ENCODE results near the gene NFE2L1. TPM values are rescaled to one million over a fixed set of nuclear protein-coding genes. Genes with fewer than 3 reads are reported as not detected.

NFE2L1 gene
- total RNA-seq, 4 donors from 2014 or later: 622 to 1,180 (median 1,000) TPM

DNA sequence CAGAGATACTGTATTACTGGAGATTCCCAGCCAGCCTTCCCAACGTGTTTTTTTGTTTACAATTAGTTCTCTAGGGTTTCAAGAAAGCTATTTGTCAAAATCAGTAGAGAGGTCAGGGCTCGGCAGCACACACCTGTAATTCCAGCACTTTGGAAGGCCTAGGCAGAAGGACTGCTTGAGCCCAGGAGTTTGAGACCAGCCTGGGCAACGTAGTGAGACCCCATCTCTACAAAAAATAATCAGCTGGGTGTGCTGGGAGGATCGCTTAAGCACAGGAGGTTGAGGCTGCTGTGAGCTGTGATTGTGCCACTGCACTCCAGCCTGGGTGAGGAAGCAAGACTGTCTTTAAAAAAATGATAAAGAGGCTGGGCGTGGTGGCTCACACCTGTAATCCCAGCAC is 33.7 kb downstream of the NFE2L1 start:
- Histone ChIP-seq H3K27ac (no peak overlapping the region), H3K27me3 (no peaks in the 10 kb centered on the region), H3K36me3 (no peaks in the 10 kb centered on the region), H3K4me1 (peaks cover 0 to 7% of the 10 kb centered on the region in 2 donors), H3K9me3 (no peaks in the 10 kb centered on the region), H3K4me3 (no peak overlapping the region)
- intact Hi-C loops (cut with DNase I; ENCODE audit: low total_unique reads) (no loop called here), in situ Hi-C loops (cut with MboI; ENCODE audit: low sequenced_read_pairs in 4 of 4) (loop anchor here in 3 of 4 donors (5.0 to 10.0 kb wide), 3 partner anchors 45 to 55 kb away; no protein-coding TSS in a partner anchor)
- no peak for DNase-seq
- TF ChIP-seq, protein P1, sequence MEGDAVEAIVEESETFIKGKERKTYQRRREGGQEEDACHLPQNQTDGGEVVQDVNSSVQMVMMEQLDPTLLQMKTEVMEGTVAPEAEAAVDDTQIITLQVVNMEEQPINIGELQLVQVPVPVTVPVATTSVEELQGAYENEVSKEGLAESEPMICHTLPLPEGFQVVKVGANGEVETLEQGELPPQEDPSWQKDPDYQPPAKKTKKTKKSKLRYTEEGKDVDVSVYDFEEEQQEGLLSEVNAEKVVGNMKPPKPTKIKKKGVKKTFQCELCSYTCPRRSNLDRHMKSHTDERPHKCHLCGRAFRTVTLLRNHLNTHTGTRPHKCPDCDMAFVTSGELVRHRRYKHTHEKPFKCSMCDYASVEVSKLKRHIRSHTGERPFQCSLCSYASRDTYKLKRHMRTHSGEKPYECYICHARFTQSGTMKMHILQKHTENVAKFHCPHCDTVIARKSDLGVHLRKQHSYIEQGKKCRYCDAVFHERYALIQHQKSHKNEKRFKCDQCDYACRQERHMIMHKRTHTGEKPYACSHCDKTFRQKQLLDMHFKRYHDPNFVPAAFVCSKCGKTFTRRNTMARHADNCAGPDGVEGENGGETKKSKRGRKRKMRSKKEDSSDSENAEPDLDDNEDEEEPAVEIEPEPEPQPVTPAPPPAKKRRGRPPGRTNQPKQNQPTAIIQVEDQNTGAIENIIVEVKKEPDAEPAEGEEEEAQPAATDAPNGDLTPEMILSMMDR (IDR thresholded peaks at IDR 0.05 in 4 of 5, conservative IDR thresholded peaks at IDR 0.05 in 1 of 5): no peak
- no peak for TF ChIP-seq POLR2A (IDR thresholded peaks at IDR 0.05)
- ATAC-seq: no peak

DNA sequence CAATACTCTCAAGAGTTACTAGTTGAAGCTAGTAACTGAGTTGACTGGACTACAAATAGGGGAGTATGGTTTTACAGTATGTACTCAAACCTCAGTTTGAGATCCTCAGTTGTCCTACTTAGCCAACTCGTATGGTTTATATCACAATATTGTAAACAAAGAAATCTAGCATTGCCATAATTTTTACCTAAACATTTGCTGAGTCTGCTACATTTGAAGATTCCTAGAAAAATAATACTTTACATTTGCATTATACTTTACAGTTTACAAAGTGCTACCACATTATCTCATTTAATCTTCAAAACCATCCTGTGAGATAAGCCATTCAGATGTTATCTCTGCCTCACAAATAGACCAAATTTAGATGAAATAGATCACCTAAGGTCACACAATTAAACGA is 36.8 kb downstream of the NFE2L1 start:
- no peak overlapping the region for H3K27ac ChIP-seq
- in situ Hi-C loops (cut with MboI; ENCODE audit: low sequenced_read_pairs in 4 of 4) (loop anchor here in 3 of 4 donors (5.0 to 10.0 kb wide), 3 partner anchors 42 to 52 kb away; no protein-coding TSS in a partner anchor), intact Hi-C loops (cut with DNase I; ENCODE audit: low total_unique reads) (no loop called here)
- no peak for TF ChIP-seq POLR2A (IDR thresholded peaks at IDR 0.05)
- TF ChIP-seq, protein P1 (IDR thresholded peaks at IDR 0.05 in 4 of 5, conservative IDR thresholded peaks at IDR 0.05 in 1 of 5): no peak
- ATAC-seq (no peak), DNase-seq (no peak)
- H3K4me3 ChIP-seq: no peak overlapping the region
- no peaks in the 10 kb centered on the region for H3K27me3 ChIP-seq
- H3K9me3 ChIP-seq: no peaks in the 10 kb centered on the region
- H3K4me1 ChIP-seq: peaks cover 0 to 7% of the 10 kb centered on the region in 2 donors
- H3K36me3 ChIP-seq: no peaks in the 10 kb centered on the region

DNA sequence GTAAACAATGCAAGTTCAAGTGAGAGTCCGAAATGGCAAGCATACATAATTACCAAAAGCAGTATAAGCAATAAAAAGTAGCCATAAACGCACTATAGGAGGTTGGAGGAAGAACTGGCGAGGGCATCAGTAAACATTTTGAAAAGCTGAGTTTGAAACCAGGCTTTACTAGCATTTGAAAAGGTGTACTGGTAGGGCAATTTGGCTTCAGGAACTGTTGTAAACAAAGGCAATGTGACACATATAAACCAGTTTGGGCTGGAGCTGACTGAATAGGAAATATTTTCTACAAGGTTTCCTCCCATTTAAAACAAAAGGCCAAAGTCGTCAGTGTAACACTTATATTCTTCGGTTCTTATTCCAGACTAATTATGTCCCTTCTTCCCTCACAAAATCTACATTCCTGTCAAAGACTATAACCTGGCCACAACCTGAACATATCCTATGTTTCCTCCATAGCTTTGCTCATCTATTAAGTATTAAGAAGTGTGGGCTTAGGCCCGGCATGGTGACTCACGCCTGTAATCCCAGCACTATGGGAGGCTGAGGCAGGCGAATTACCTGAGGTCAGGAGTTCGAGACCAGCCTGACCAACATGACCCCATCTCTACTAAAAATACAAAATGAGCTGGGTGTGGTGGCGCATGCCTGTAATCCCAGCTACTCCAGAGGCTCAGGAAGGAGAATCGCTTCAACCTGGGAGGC is 45.3 kb downstream of the NFE2L1 start:
- Histone ChIP-seq H3K27ac (no peak overlapping the region), H3K9me3 (no peaks in the 10 kb centered on the region), H3K4me3 (no peak overlapping the region), H3K36me3 (no peaks in the 10 kb centered on the region), H3K27me3 (no peaks in the 10 kb centered on the region), H3K4me1 (no peaks in the 10 kb centered on the region)
- TF ChIP-seq, protein P1 (IDR thresholded peaks at IDR 0.05 in 4 of 5, conservative IDR thresholded peaks at IDR 0.05 in 1 of 5): no peak
- no peak for TF ChIP-seq POLR2A (IDR thresholded peaks at IDR 0.05)
- DNase-seq (no peak), ATAC-seq (no peak)
- intact Hi-C loops (cut with DNase I; ENCODE audit: low total_unique reads) (no loop called here), in situ Hi-C loops (cut with MboI; ENCODE audit: low sequenced_read_pairs in 4 of 4) (no loop called here)

DNA sequence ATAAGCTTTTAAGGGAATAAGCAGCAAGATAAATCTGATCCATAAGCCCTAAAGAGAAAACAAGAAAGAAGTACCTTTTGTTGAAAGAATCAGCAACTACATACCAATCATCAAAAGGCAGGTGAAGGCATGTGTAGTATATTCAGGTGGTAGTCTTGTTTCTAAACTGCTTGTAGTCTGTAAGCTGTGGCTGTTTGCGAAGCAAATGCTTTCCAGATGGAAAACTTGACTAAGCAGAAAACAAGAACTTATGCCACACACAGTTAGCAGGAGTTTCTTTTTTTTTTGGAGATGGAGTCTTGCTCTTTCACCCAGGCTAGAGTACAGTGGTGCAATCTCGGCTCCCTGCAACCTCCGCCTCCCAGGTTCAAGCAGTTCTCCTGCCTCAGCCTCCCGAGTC is 47.5 kb downstream of the NFE2L1 start:
- no peak overlapping the region for H3K27ac ChIP-seq

More for the DNA sequence above, 47.5 kb downstream of the NFE2L1 start:
- Histone ChIP-seq H3K4me1 (peaks cover 6 to 9% of the 10 kb centered on the region in 2 donors), H3K36me3 (no peaks in the 10 kb centered on the region), H3K9me3 (no peaks in the 10 kb centered on the region), H3K27me3 (no peaks in the 10 kb centered on the region), H3K4me3 (no peak overlapping the region)
- ATAC-seq: no peak
- intact Hi-C loops (cut with DNase I; ENCODE audit: low total_unique reads) (no loop called here), in situ Hi-C loops (cut with MboI; ENCODE audit: low sequenced_read_pairs in 4 of 4) (no loop called here)
- no peak for DNase-seq
- TF ChIP-seq, protein P1 (IDR thresholded peaks at IDR 0.05 in 4 of 5, conservative IDR thresholded peaks at IDR 0.05 in 1 of 5): no peak
- no peak for TF ChIP-seq POLR2A (IDR thresholded peaks at IDR 0.05)
